Right lobe of liver (tissue), 4 donors: ENCODE measurements around the gene B2M.

Experiments used
- POLR2A ChIP-seq: fragments of 450-650 bp; IDR thresholded peaks from one replicate; pipeline ENCODE4 v1.6.1; 2017; ENCODE audit warnings: antibody characterized with exemption, mild to moderate bottlenecking
- TF ChIP-seq, protein P1 (sequence below), 4 donors: fragments of 200-600 bp in 3 of 4; fragments of 450-650 bp in 1 of 4; IDR thresholded peaks; one replicate each; pipeline versions ENCODE4 v1.5.1 to v1.8.0; 2016 to 2022; ENCODE audit warnings: antibody characterized with exemption in 4 of 4, mild to moderate bottlenecking in 2 of 4
- donor health status: DM: no; HTN: no; CAD: no.
- donor health status: DM: no; HTN: no; CAD: no.
- donor health status: DM: no; HTN: yes; CAD: no.

DNA sequence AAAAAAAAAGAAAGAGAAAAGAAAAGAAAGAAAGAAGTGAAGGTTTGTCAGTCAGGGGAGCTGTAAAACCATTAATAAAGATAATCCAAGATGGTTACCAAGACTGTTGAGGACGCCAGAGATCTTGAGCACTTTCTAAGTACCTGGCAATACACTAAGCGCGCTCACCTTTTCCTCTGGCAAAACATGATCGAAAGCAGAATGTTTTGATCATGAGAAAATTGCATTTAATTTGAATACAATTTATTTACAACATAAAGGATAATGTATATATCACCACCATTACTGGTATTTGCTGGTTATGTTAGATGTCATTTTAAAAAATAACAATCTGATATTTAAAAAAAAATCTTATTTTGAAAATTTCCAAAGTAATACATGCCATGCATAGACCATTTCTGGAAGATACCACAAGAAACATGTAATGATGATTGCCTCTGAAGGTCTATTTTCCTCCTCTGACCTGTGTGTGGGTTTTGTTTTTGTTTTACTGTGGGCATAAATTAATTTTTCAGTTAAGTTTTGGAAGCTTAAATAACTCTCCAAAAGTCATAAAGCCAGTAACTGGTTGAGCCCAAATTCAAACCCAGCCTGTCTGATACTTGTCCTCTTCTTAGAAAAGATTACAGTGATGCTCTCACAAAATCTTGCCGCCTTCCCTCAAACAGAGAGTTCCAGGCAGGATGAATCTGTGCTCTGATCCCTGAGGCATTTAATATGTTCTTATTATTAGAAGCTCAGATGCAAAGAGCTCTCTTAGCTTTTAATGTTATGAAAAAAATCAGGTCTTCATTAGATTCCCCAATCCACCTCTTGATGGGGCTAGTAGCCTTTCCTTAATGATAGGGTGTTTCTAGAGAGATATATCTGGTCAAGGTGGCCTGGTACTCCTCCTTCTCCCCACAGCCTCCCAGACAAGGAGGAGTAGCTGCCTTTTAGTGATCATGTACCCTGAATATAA is 2.0 kb downstream of the B2M start:
- no peak for TF ChIP-seq POLR2A
- TF ChIP-seq, protein P1, sequence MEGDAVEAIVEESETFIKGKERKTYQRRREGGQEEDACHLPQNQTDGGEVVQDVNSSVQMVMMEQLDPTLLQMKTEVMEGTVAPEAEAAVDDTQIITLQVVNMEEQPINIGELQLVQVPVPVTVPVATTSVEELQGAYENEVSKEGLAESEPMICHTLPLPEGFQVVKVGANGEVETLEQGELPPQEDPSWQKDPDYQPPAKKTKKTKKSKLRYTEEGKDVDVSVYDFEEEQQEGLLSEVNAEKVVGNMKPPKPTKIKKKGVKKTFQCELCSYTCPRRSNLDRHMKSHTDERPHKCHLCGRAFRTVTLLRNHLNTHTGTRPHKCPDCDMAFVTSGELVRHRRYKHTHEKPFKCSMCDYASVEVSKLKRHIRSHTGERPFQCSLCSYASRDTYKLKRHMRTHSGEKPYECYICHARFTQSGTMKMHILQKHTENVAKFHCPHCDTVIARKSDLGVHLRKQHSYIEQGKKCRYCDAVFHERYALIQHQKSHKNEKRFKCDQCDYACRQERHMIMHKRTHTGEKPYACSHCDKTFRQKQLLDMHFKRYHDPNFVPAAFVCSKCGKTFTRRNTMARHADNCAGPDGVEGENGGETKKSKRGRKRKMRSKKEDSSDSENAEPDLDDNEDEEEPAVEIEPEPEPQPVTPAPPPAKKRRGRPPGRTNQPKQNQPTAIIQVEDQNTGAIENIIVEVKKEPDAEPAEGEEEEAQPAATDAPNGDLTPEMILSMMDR (IDR thresholded peaks at IDR 0.05) = peak; percentile 3 to 23 (median 12)
